ENCODE data around the gene BCKDK.
"Not testable (repeated sequence)": the region's sequence is repeated elsewhere in the genome, so short reads cannot be mapped to it uniquely, and the experiment has no call there.

Gene BCKDK

DNA sequence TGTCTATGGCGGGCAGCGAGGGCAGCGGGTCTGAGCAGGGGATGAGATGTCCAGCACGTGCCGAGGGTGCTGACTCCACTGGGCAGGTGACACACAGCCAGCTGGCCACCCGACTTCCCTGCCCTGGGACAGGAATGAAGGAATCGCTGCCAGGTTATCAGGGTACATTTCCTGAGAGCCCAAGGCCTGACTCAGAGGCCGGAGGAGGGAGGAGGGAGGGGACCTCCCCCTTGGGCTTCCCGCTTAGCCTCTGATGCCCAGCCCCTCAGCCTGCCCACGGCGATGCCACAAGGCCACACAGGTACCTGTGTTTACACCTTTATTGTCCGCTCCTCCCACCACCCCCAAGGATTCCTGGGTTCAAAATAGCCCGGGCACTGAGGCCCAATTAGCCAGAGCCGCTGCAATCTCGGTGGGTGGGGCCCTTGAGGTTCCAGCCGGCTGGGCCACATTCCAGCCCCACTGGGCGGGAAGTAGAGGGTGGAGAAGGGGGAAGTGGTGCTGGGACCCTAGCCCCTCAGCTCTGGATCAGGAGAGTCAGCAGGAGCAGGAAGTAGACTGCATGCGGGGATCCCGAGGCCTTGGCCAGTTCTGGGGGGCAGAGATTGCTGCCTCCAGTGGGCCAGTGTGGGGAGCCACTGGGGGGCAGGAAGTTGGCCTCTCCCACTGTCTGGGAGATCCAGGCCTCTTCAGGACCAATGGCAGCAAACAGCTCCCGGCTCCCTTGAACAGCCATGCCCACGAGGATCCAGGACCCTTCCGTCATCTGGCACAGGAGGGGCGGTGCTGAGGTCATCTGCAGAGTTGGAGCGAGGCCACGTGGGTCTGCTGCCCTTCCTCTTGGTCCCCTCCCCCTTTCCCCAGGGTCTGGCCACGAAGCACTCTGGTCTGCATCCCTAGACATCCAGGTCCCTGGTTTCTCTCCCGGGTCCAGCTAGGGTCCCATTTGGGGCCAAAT, 30.7 kb downstream of the BCKDK start:
- no peak for DNase-seq (ENCODE audit: low read depth in 1 of 2, low spot score in 1 of 2)
- Histone ChIP-seq H3K27ac (replicated peaks) (no peak overlapping the region), H3K4me3 (replicated peaks; ENCODE audit: insufficient read depth, low read length) (no peak overlapping the region), H3K27me3 (ENCODE audit: insufficient read depth, poor library complexity, severe bottlenecking) (no peaks in the 10 kb centered on the region)
- TF ChIP-seq POLR2AphosphoS5 (IDR thresholded peaks at IDR 0.05; ENCODE audit: low read depth) = no peak
- TF ChIP-seq SPI1 (IDR thresholded peaks at IDR 0.05; ENCODE audit: borderline replicate concordance, low read depth) = no peak
- TF ChIP-seq, protein P1, sequence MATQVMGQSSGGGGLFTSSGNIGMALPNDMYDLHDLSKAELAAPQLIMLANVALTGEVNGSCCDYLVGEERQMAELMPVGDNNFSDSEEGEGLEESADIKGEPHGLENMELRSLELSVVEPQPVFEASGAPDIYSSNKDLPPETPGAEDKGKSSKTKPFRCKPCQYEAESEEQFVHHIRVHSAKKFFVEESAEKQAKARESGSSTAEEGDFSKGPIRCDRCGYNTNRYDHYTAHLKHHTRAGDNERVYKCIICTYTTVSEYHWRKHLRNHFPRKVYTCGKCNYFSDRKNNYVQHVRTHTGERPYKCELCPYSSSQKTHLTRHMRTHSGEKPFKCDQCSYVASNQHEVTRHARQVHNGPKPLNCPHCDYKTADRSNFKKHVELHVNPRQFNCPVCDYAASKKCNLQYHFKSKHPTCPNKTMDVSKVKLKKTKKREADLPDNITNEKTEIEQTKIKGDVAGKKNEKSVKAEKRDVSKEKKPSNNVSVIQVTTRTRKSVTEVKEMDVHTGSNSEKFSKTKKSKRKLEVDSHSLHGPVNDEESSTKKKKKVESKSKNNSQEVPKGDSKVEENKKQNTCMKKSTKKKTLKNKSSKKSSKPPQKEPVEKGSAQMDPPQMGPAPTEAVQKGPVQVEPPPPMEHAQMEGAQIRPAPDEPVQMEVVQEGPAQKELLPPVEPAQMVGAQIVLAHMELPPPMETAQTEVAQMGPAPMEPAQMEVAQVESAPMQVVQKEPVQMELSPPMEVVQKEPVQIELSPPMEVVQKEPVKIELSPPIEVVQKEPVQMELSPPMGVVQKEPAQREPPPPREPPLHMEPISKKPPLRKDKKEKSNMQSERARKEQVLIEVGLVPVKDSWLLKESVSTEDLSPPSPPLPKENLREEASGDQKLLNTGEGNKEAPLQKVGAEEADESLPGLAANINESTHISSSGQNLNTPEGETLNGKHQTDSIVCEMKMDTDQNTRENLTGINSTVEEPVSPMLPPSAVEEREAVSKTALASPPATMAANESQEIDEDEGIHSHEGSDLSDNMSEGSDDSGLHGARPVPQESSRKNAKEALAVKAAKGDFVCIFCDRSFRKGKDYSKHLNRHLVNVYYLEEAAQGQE (IDR thresholded peaks at IDR 0.05; ENCODE audit: insufficient replicate concordance, low read depth) = no peak
- TF ChIP-seq, protein P2, sequence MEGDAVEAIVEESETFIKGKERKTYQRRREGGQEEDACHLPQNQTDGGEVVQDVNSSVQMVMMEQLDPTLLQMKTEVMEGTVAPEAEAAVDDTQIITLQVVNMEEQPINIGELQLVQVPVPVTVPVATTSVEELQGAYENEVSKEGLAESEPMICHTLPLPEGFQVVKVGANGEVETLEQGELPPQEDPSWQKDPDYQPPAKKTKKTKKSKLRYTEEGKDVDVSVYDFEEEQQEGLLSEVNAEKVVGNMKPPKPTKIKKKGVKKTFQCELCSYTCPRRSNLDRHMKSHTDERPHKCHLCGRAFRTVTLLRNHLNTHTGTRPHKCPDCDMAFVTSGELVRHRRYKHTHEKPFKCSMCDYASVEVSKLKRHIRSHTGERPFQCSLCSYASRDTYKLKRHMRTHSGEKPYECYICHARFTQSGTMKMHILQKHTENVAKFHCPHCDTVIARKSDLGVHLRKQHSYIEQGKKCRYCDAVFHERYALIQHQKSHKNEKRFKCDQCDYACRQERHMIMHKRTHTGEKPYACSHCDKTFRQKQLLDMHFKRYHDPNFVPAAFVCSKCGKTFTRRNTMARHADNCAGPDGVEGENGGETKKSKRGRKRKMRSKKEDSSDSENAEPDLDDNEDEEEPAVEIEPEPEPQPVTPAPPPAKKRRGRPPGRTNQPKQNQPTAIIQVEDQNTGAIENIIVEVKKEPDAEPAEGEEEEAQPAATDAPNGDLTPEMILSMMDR (IDR thresholded peaks at IDR 0.05; ENCODE audit: insufficient read depth, low read length) = no peak
- no peak for TF ChIP-seq GABPA (IDR thresholded peaks at IDR 0.05; ENCODE audit: low read depth)

DNA sequence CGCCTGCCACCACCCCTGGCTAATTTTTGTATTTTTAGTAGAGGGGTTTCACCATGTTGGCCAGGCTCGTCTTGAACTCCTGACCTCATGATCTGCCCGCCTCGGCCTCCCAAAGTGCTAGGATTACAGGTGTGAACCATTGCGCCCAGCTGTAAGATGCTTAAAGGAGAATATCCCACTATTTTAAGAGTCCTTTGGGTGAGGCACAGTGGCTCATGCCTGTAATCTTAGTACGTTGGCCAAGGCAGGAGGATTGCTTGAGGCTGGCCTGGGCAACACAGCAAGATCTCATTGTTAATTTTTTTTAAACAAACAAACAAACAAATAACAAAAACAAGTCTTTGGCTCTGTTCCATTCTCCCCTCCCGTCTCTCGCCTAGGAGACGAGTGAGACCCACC, 32.9 kb downstream of the BCKDK start:
- H3K27me3 ChIP-seq (ENCODE audit: insufficient read depth, poor library complexity, severe bottlenecking) = not testable (repeated sequence)

DNA sequence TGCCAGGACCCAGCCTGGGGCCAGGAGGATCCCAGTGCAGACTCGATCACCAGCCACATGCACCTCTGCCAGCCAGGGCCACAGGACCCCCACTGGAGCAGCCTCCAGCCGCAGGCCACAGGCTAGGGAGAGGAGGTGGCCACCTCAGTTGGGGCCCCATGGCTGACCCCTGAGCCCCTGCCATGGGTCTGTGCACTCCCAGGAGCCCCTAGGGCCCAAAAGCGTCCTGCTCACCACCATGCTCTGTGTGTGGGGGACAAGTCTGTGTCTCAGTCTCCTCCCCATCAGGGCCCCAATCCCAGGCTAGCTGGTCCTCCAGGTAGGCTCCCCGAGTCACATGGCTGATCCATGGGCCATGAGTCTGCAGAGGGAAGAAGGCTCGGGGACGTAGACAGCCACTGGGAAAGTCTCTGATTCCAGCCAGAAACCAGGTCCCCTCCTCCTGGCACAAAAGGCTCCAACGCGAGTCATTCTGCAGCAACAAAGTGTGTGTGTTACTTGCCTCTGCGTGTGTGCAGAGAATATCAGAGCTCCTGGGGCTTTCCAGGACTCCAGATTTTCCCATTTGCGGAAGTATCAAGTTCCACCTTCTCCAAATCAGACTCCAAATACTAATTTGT, 33.4 kb downstream of the BCKDK start:
- DNase-seq (ENCODE audit: low read depth in 1 of 2, low spot score in 1 of 2) = peak in 1 of 2 experiments; percentile 21
- peak overlapping the region; percentile 22 for H3K4me3 ChIP-seq (replicated peaks; ENCODE audit: insufficient read depth, low read length)
- peak overlapping the region; percentile 70 for H3K27ac ChIP-seq (replicated peaks)
- no peaks in the 10 kb centered on the region for H3K27me3 ChIP-seq (ENCODE audit: insufficient read depth, poor library complexity, severe bottlenecking)
- TF ChIP-seq, protein P1 (IDR thresholded peaks at IDR 0.05; ENCODE audit: insufficient replicate concordance, low read depth) = no peak
- no peak for TF ChIP-seq POLR2AphosphoS5 (IDR thresholded peaks at IDR 0.05; ENCODE audit: low read depth)
- TF ChIP-seq SPI1 (IDR thresholded peaks at IDR 0.05; ENCODE audit: borderline replicate concordance, low read depth) = no peak
- TF ChIP-seq, protein P2 (IDR thresholded peaks at IDR 0.05; ENCODE audit: insufficient read depth, low read length) = no peak
- no peak for TF ChIP-seq GABPA (IDR thresholded peaks at IDR 0.05; ENCODE audit: low read depth)

More for the DNA sequence above, 32.9 kb downstream of the BCKDK start:
- not testable (repeated sequence) for H3K4me3 ChIP-seq (replicated peaks; ENCODE audit: insufficient read depth, low read length); DNase-seq (ENCODE audit: low read depth in 1 of 2, low spot score in 1 of 2)
- peak overlapping the region; percentile 70 for H3K27ac ChIP-seq (replicated peaks)

Data from HL-60 (cell line).